H1 (cell line): ENCODE data around the gene GTF2H3. TPM values are rescaled to one million over a fixed set of nuclear protein-coding genes. Genes with fewer than 3 reads are reported as not detected.

ENCODE experiments used
- CEBPB ChIP-seq: IDR thresholded peaks from 2 replicates; pipeline ENCODE4 v1.6.1; 2012; ENCODE audit warnings: low read depth, low read length
- EGR1 ChIP-seq: IDR thresholded peaks from 2 replicates; pipeline ENCODE4 v1.6.1; 2011; ENCODE audit warnings: low read depth, low read length, borderline replicate concordance
- polyA plus RNA-seq, 7 experiments: library from polyadenylated mRNA; depleted of rRNA in 3 of 7; stranded (reverse) in 5 of 7; unstranded in 2 of 7; fragments of >200 nt in 5 of 7; fragments of 200-250 nt in 2 of 7; gene quantifications; 1 replicate in 5 of 7; 2 replicates in 1 of 7; 4 replicates in 1 of 7; pipeline versions ENCODE4 v1.2.1 to v1.2.3, GENCODE V29; 2011 to 2013; ENCODE audit warnings: missing spikeins in 2 of 7, mixed read lengths in 2 of 7
- total RNA-seq: library from RNA; stranded (reverse); fragmentation: NEBNext Ultra II Directional; extraction: Animal tissue kit (Norgen Biotek cat#: 25700); gene quantifications from 2 replicates; pipeline ENCODE4 v1.2.1, GENCODE V29; 2021
- TF ChIP-seq, protein P1 (sequence below): IDR thresholded peaks from 2 replicates; pipeline ENCODE4 v1.6.1; 2012; ENCODE audit warnings: inconsistent platforms

The GTF2H3 gene
- total and polyA plus RNA-seq, 2 of the 8 experiments (the other 6 are each of a cell fraction or from before 2014, with no cell fraction given) = 21.0 to 32.1 TPM

GRCh38 chr12:123599310-123599709, 34.3 kb upstream of the GTF2H3 start (continued):
- TF ChIP-seq, protein P1, sequence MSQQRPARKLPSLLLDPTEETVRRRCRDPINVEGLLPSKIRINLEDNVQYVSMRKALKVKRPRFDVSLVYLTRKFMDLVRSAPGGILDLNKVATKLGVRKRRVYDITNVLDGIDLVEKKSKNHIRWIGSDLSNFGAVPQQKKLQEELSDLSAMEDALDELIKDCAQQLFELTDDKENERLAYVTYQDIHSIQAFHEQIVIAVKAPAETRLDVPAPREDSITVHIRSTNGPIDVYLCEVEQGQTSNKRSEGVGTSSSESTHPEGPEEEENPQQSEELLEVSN = no peak
- no peak for TF ChIP-seq CEBPB
- no peak for TF ChIP-seq EGR1
